ENCODE results near the gene PRLHR. TPM values are rescaled to one million over a fixed set of nuclear protein-coding genes. Genes with fewer than 3 reads are reported as not detected.
A peak's percentile ranks its signal among the peaks of the same experiment; 100 is the strongest.
"Not testable (repeated sequence)": the region's sequence is repeated elsewhere in the genome, so short reads cannot be mapped to it uniquely, and the experiment has no call there.

The PRLHR gene
- polyA plus RNA-seq, 1 donor = 1.1 TPM

DNA sequence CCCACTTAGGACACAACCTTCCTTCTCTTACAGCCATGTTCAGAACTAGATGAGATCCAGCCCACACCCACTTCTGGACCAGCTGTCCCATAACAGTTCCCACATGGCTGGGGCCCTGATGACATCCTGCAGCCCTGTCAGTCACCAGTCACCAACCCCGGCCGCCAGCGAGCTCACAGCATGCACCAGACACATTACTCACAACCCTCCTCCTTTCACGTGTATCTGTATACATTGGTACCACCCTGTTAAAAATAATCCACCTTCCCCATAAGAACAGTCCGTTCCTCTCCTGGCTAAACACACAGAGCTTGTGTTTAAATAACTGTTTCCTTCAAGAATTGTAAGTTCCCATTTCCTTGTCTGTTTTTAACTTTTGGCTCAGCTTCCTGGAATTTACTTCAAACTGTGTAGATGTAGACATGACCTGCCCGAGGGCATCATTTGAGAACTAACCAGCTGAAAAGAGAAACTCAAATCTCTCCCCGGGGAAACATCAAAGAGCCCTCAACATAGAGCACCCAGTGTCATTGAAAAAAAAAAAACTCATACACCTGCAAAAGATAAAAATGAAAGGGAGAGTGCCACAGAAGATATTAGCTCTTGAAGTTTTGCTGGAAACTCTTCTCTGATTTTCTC lies 26.0 kb upstream of the PRLHR start:
- 60% methylated on average over 1 of the region's 7 CpGs for WGBS (ENCODE audit: insufficient coverage, low lambda C conversion rate)

DNA sequence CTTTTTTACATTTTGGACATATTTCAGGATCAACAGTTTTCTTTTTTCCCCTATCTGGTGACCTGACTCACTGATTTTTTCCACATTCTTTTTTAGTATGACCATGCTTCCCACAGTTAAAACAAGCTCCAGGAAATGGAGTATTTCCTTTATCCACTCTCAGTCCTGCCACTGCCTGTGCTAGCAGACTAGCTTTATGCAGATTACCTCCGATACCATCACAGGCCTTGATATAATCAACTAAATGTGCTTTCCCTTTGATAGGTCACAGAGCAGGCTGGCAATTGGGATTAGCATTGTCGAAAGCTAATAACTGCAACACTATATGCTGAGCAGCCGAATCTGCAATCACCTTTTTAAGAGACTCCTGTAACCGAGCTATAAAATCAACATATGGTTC lies 18.4 kb upstream of the PRLHR start:
- H3K9me3 ChIP-seq (ENCODE audit: control insufficient read depth, low read depth, low read length); H3K27ac ChIP-seq (ENCODE audit: low read length); H3K4me3 ChIP-seq (ENCODE audit: low read length); DNase-seq; H3K27me3 ChIP-seq (ENCODE audit: control insufficient read depth, insufficient read depth, low read length); H3K36me3 ChIP-seq (ENCODE audit: control insufficient read depth, insufficient read depth, low read length); H3K4me1 ChIP-seq (ENCODE audit: control insufficient read depth, insufficient read depth, low read length): not testable (repeated sequence)
- no CpG with 5 or more reads among the region's 4 CpGs for WGBS (ENCODE audit: insufficient coverage, low lambda C conversion rate)

More for the DNA sequence above, 26.0 kb upstream of the PRLHR start:
- Histone ChIP-seq H3K27ac (ENCODE audit: low read length) (no peak overlapping the region), H3K4me3 (ENCODE audit: low read length) (no peak overlapping the region), H3K27me3 (ENCODE audit: control insufficient read depth, insufficient read depth, low read length) (peaks cover 8% of the 10 kb centered on the region), H3K9me3 (ENCODE audit: control insufficient read depth, low read depth, low read length) (no peaks in the 10 kb centered on the region), H3K36me3 (ENCODE audit: control insufficient read depth, insufficient read depth, low read length) (no peaks in the 10 kb centered on the region), H3K4me1 (ENCODE audit: control insufficient read depth, insufficient read depth, low read length) (no peaks in the 10 kb centered on the region)
- DNase-seq = no peak

DNA sequence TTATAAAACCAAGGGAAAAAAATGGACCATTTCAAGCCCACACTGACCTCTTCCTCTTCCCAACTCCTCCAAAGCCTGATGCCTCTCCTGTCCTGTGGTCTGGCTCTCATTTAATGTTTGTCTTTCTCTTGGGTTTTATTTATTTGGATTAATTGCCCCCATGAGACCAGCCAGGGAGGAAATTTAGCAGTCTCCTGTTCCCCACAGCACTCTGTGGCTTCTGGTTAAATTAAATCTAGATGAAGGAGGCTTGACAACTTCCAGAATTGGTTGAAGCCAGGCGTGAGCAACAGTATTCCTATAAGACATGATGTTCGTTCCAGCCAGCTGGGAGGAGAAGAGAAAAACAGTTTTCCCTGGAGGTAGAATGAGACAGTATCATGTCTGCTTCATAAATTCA lies 15.1 kb upstream of the PRLHR start:
- DNase-seq = no peak
- 83% methylated on average over 1 of the region's 2 CpGs for WGBS (ENCODE audit: insufficient coverage, low lambda C conversion rate)
- Histone ChIP-seq H3K27me3 (ENCODE audit: control insufficient read depth, insufficient read depth, low read length) (no peaks in the 10 kb centered on the region), H3K36me3 (ENCODE audit: control insufficient read depth, insufficient read depth, low read length) (no peaks in the 10 kb centered on the region), H3K4me3 (ENCODE audit: low read length) (no peak overlapping the region), H3K4me1 (ENCODE audit: control insufficient read depth, insufficient read depth, low read length) (no peaks in the 10 kb centered on the region), H3K27ac (ENCODE audit: low read length) (no peak overlapping the region), H3K9me3 (ENCODE audit: control insufficient read depth, low read depth, low read length) (peaks cover 6% of the 10 kb centered on the region)

DNA sequence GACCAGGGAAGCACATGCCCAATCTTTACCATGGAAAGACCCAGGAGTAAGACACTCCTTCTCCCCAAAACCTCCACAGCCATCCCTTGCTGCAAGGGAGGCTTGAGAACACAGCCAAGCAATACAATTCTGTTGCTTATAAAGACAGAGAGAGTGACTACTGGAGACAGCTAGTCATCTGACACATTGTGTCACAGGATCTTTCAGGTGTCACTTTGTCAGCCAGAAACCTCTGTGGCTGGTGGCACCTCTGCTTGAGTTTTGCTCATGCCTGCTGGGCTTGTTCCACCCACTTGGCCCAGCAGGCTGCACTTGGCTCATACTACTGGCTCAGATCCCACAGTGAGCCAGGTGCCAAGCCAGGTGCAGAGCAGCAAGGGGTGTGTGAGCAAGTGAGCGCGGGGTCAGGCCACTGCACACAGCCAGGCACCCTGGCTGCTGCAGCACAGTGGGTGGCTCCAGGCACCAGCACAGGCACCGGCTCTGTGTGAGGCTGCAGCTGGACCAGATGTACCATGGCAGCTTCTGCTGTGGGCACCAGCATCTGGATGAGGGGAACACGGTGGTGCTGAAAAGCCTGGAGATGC lies 12.4 kb upstream of the PRLHR start:
- Histone ChIP-seq H3K9me3 (ENCODE audit: control insufficient read depth, low read depth, low read length) (peaks cover 6% of the 10 kb centered on the region), H3K27ac (ENCODE audit: low read length) (no peak overlapping the region), H3K27me3 (ENCODE audit: control insufficient read depth, insufficient read depth, low read length) (peaks cover 4% of the 10 kb centered on the region), H3K4me1 (ENCODE audit: control insufficient read depth, insufficient read depth, low read length) (no peaks in the 10 kb centered on the region), H3K36me3 (ENCODE audit: control insufficient read depth, insufficient read depth, low read length) (no peaks in the 10 kb centered on the region), H3K4me3 (ENCODE audit: low read length) (no peak overlapping the region)
- no peak for DNase-seq
- no CpG with 5 or more reads among the region's 4 CpGs for WGBS (ENCODE audit: insufficient coverage, low lambda C conversion rate)

DNA sequence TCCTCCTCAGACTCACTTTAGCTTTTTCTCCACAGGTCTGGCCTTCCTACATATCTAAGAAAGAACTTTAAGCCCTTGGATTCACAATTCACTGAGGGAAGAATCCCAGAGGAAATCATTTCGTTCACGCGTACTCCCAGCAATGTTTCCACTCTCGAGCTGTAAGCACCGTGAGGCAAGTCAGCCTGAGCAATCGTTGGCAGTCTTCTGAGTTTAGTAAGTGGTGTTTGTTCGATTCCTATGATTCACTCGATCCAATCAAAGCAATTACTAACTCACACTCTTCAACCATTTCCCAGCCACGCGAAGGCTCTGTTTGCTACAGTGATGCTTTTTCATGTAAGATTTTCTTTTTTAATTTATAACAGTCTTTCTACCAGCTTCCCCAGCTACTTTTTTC lies 10.2 kb upstream of the PRLHR start:
- H3K4me3 ChIP-seq (ENCODE audit: low read length) = no peak overlapping the region

DNA sequence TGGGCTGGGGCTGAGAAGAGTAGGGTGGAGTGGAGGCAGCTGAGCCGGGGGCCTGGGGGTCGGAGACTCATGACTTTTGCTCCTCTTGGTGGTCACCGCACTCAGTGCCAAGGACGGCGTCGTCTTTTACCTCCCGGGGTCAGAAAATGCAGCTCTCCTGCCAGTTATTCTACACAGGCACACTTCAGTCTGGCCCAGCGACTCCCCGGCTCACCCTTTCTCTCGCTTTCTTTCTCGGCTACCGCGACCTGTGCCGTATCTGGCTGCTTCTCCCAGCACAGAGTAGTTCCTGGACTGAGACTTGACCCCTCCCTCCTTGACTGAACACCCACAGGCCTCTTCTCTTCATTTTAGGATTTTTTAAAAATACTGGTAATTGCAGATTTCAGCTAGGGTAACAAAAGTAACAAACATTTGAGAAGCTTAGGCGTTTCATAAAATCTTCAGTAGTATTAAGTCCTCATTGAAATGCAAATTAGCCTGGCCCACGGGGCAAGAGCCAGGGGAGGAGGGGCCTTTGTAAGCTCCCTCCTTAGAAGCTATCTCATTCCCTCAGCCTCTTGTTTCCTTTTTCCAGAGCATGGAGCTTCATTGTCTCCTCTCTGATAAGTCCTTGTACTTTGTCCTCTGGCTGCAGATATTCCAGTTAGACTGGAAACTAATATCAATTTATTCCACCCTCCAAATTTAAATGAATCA lies 1.1 kb upstream of the PRLHR start:
- H3K36me3 ChIP-seq (ENCODE audit: control insufficient read depth, insufficient read depth, low read length) = no peaks in the 10 kb centered on the region
- H3K27me3 ChIP-seq (ENCODE audit: control insufficient read depth, insufficient read depth, low read length) = peaks cover 55% of the 10 kb centered on the region
- H3K4me3 ChIP-seq (ENCODE audit: low read length) = peak overlapping the region; percentile 6
- peaks cover 13% of the 10 kb centered on the region for H3K9me3 ChIP-seq (ENCODE audit: control insufficient read depth, low read depth, low read length)
- 0% methylated on average over 1 of the region's 16 CpGs for WGBS (ENCODE audit: insufficient coverage, low lambda C conversion rate)
- DNase-seq = no peak
- no peaks in the 10 kb centered on the region for H3K4me1 ChIP-seq (ENCODE audit: control insufficient read depth, insufficient read depth, low read length)
- H3K27ac ChIP-seq (ENCODE audit: low read length) = no peak overlapping the region

More for the DNA sequence above, 10.2 kb upstream of the PRLHR start:
- Histone ChIP-seq H3K9me3 (ENCODE audit: control insufficient read depth, low read depth, low read length) (peaks cover 6% of the 10 kb centered on the region), H3K27ac (ENCODE audit: low read length) (no peak overlapping the region), H3K36me3 (ENCODE audit: control insufficient read depth, insufficient read depth, low read length) (no peaks in the 10 kb centered on the region), H3K4me1 (ENCODE audit: control insufficient read depth, insufficient read depth, low read length) (no peaks in the 10 kb centered on the region), H3K27me3 (ENCODE audit: control insufficient read depth, insufficient read depth, low read length) (peaks cover 4% of the 10 kb centered on the region)
- DNase-seq = no peak
- 93% methylated on average over 2 of the region's 10 CpGs for WGBS (ENCODE audit: insufficient coverage, low lambda C conversion rate)

DNA sequence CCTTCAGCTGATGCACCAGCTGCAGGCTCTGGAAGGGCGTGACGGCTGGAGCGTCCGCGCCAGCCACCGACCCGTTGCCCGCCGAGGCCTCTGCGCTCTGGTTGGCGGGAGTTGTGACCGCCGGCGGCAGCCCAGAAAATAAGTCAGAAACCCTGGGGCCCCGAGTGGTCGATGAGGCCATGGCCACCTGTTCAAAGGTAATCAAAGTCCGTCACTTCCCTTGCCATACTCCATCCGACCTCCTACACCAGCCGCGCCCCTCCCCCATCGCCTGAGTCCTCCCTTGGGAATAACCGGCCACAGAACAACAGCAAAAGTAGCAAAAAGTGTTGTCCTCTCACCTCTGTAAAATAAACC lies 406 bp downstream of the PRLHR start:
- no peak for DNase-seq
- H3K27ac ChIP-seq (ENCODE audit: low read length) = no peak overlapping the region
- no CpG with 5 or more reads among the region's 22 CpGs for WGBS (ENCODE audit: insufficient coverage, low lambda C conversion rate)
- H3K36me3 ChIP-seq (ENCODE audit: control insufficient read depth, insufficient read depth, low read length) = no peaks in the 10 kb centered on the region
- H3K27me3 ChIP-seq (ENCODE audit: control insufficient read depth, insufficient read depth, low read length) = peaks cover 53% of the 10 kb centered on the region
- H3K4me1 ChIP-seq (ENCODE audit: control insufficient read depth, insufficient read depth, low read length) = no peaks in the 10 kb centered on the region
- H3K4me3 ChIP-seq (ENCODE audit: low read length) = no peak overlapping the region
- peaks cover 13% of the 10 kb centered on the region for H3K9me3 ChIP-seq (ENCODE audit: control insufficient read depth, low read depth, low read length)

DNA sequence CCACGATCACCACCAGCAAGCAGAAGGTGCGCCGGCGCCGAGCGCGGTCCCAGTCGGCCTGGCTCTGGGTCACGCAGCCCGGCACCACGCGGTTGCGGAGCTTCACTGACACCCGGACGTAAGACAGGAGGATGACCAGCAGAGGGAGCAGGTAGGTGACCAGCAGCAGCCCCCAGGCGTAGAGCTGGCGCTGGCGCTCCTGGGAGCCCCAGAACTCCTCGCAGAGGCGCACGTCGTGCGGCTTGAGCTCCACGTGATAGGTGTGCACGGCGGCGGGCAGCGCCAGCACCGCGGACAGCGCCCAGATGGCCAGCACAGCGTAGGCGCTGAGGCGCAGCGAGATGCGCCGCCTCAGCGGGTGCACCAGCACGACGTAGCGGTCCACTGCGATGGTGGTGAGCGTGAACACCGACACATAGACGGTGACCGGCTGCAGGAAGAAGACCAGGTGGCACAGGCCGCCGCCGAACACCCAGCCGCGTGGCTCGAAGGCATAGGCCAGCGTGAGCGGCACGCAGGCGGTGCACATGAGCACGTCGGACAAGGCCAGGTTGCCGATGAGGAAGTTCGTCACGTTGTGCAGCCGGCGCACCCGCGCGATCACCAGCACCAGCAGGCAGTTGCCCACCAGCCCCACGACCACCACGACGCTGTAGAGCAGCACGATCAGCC lies 920 bp downstream of the PRLHR start:
- peaks cover 54% of the 10 kb centered on the region for H3K27me3 ChIP-seq (ENCODE audit: control insufficient read depth, insufficient read depth, low read length)
- H3K9me3 ChIP-seq (ENCODE audit: control insufficient read depth, low read depth, low read length) = peaks cover 13% of the 10 kb centered on the region
- no CpG with 5 or more reads among the region's 70 CpGs for WGBS (ENCODE audit: insufficient coverage, low lambda C conversion rate)
- H3K4me3 ChIP-seq (ENCODE audit: low read length) = no peak overlapping the region
- DNase-seq = peak; percentile 57 to 60
- no peaks in the 10 kb centered on the region for H3K4me1 ChIP-seq (ENCODE audit: control insufficient read depth, insufficient read depth, low read length)
- H3K36me3 ChIP-seq (ENCODE audit: control insufficient read depth, insufficient read depth, low read length) = no peaks in the 10 kb centered on the region
- H3K27ac ChIP-seq (ENCODE audit: low read length) = no peak overlapping the region

DNA sequence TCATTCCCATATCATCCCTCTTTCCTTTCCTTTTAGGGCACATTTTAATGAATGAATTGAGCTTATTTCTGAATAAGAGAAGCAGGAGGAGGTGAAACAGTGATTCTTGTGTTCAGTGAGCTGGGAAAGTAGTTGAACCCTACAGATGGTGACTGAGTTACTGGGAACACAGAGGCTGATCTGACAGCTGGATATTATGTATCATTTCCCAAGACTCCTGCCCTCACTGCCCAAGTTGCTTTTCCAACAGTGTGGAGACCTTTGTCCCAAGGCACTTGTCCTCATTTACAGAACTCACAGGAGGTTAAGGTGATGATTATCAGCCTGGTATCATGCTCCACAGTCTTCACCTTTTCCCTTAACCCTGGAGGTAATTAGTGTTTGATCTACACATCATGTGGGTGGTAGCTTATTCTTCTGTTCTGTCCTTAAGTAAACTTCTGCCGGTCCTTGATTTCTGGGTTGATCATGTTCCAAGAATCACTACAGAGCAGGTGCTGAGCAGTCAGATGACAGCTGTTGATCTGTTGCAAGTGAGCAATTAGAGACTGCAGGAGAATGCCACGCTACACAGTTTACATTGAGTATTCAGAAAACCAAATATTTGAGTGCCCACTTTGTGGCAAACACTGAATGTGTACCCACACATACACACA lies 2.6 kb downstream of the PRLHR start:
- DNase-seq = no peak
- H3K27ac ChIP-seq (ENCODE audit: low read length) = no peak overlapping the region

DNA sequence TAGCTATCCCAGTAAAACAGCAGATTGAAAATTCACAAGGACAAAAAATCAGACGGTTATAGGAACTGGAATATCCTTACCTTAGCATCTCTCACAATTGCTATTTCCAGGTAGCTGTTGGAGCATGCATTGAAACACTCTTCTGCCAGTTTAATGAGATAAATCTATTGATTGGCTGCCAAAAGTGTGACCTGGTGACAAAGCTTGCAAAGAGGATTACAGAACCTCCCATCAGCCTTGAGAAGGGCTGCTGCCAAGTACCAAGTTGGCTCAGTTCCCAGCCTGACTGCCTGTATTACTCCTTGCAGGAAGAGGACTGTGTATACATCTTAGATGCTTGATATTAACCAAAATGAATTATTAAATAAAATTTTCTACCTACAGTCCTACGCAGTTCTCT lies 5.1 kb downstream of the PRLHR start:
- H3K27me3 ChIP-seq (ENCODE audit: control insufficient read depth, insufficient read depth, low read length) = peaks cover 32% of the 10 kb centered on the region
- no peak for DNase-seq

More for the DNA sequence above, 2.6 kb downstream of the PRLHR start:
- peaks cover 13% of the 10 kb centered on the region for H3K9me3 ChIP-seq (ENCODE audit: control insufficient read depth, low read depth, low read length)
- H3K4me1 ChIP-seq (ENCODE audit: control insufficient read depth, insufficient read depth, low read length) = no peaks in the 10 kb centered on the region
- no peaks in the 10 kb centered on the region for H3K36me3 ChIP-seq (ENCODE audit: control insufficient read depth, insufficient read depth, low read length)
- no peak overlapping the region for H3K4me3 ChIP-seq (ENCODE audit: low read length)
- peaks cover 50% of the 10 kb centered on the region for H3K27me3 ChIP-seq (ENCODE audit: control insufficient read depth, insufficient read depth, low read length)
- no CpG with 5 or more reads among the region's 2 CpGs for WGBS (ENCODE audit: insufficient coverage, low lambda C conversion rate)

More for the DNA sequence above, 5.1 kb downstream of the PRLHR start:
- peaks cover 13% of the 10 kb centered on the region for H3K9me3 ChIP-seq (ENCODE audit: control insufficient read depth, low read depth, low read length)
- H3K36me3 ChIP-seq (ENCODE audit: control insufficient read depth, insufficient read depth, low read length) = no peaks in the 10 kb centered on the region
- H3K27ac ChIP-seq (ENCODE audit: low read length) = no peak overlapping the region
- no peak overlapping the region for H3K4me3 ChIP-seq (ENCODE audit: low read length)
- no CpG with 5 or more reads among the region's 2 CpGs for WGBS (ENCODE audit: insufficient coverage, low lambda C conversion rate)
- no peaks in the 10 kb centered on the region for H3K4me1 ChIP-seq (ENCODE audit: control insufficient read depth, insufficient read depth, low read length)
